Measurements from ENCODE around the gene MBTPS1. TPM values are rescaled to one million over a fixed set of nuclear protein-coding genes. Genes with fewer than 3 reads are reported as not detected.

Gene MBTPS1
- total and polyA plus RNA-seq, 12 donors: 61.5 to 132 (median 83.6) TPM

DNA sequence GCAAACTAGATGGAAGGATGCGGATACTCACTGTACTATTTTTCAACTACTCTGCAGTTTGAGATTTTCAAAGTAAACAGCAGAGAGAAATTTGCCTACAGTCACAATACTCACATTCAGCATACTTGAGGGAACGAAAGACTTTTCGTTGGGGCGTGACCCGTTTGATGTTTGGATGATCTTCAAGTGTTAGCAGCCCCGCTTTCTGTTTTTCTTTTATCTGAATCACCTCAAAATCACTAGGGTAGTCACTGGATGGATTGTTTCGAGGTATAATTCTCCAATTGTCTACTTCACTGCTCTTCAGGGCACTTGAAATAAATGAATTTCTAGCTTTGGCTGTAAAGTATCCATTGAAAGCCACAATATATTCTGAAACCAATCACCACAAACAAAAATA is 17.8 kb downstream of the MBTPS1 start:
- Histone ChIP-seq H3K4me3 (no peak overlapping the region), H3K36me3 (replicated peaks in 1 of 2) (peaks cover 0 to 55% of the 10 kb centered on the region in 2 donors), H3K27ac (no peak overlapping the region), H3K9me3 (replicated peaks in 1 of 3) (no peaks in the 10 kb centered on the region), H3K27me3 (no peaks in the 10 kb centered on the region), H3K4me1 (replicated peaks in 1 of 2) (peaks cover 0 to 10% of the 10 kb centered on the region in 2 donors)
- 88 to 95% (median 93%) methylated on average over 7 of the region's 7 CpGs for WGBS, 4 donors
- TF ChIP-seq, protein P1, sequence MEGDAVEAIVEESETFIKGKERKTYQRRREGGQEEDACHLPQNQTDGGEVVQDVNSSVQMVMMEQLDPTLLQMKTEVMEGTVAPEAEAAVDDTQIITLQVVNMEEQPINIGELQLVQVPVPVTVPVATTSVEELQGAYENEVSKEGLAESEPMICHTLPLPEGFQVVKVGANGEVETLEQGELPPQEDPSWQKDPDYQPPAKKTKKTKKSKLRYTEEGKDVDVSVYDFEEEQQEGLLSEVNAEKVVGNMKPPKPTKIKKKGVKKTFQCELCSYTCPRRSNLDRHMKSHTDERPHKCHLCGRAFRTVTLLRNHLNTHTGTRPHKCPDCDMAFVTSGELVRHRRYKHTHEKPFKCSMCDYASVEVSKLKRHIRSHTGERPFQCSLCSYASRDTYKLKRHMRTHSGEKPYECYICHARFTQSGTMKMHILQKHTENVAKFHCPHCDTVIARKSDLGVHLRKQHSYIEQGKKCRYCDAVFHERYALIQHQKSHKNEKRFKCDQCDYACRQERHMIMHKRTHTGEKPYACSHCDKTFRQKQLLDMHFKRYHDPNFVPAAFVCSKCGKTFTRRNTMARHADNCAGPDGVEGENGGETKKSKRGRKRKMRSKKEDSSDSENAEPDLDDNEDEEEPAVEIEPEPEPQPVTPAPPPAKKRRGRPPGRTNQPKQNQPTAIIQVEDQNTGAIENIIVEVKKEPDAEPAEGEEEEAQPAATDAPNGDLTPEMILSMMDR (IDR thresholded peaks at IDR 0.05): no peak
- intact Hi-C loops (cut with DNase I): no loop called here
- no peak for DNase-seq

DNA sequence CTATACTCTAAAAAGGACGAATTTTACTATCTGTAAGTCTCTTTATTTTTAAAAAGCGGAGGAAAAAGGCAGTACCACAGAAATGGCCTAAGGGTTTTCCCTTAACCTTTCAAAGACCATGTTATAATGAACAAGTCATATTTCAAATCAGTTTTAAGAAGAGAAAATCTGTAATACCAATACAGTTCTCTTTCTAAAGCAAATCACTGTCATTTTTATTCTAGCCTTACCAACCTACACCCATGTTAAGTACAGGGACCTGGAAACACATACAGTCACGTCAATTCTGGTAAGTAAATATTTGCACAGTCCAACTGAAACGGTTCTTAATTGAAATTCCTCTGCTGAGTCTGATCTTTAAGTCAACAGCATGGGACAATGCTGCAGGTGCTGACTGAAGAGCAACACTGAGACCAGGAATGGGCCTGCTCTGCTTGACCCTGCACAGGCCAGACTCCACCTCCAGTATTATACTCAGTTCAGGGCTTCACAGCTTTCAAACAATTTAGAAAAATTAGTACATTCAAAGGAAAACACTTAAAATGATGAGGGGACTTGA is 20.2 kb downstream of the MBTPS1 start:
- Histone ChIP-seq H3K27ac (no peak overlapping the region), H3K4me3 (no peak overlapping the region), H3K36me3 (replicated peaks in 1 of 2) (peaks cover 0 to 76% of the 10 kb centered on the region in 2 donors), H3K27me3 (no peaks in the 10 kb centered on the region), H3K4me1 (replicated peaks in 1 of 2) (peaks cover 0 to 7% of the 10 kb centered on the region in 2 donors), H3K9me3 (replicated peaks in 1 of 3) (no peaks in the 10 kb centered on the region)
- intact Hi-C loops (cut with DNase I): no loop called here
- no peak for TF ChIP-seq POLR2A (IDR thresholded peaks at IDR 0.05)
- TF ChIP-seq, protein P1 (IDR thresholded peaks at IDR 0.05): no peak
- 78 to 82% (median 80%) methylated on average over 4 of the region's 4 CpGs for whole genome bisulfite sequencing, 4 donors
- peak in 1 of 7 donors; percentile 8 for DNase-seq

DNA sequence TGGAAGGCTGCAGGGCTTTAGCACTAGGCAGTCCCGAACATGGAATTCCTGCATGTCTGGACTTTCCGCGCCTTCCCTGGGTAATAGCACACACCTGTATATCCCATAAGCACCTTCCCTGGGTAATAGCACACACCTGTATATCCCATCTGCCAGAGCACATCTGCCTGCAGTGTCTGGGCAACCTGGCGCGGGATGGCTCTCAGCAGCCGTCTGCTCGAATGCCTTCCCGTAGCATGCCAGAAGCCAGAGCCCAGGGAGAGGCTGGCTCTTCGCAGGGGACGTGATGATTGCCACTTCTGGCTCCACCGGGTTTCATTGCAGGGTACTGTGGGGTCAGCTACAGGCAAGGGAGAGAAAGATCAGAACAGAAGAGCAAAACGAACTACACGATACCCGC is 21.3 kb downstream of the MBTPS1 start:
- no peak for DNase-seq
- no peaks in the 10 kb centered on the region for H3K27me3 ChIP-seq
- WGBS, 4 donors: 91 to 95% (median 93%) methylated on average over 14 of the region's 14 CpGs
- H3K27ac ChIP-seq: no peak overlapping the region
- H3K4me1 ChIP-seq (replicated peaks in 1 of 2): peaks cover 0 to 7% of the 10 kb centered on the region in 2 donors
- H3K4me3 ChIP-seq: no peak overlapping the region
- H3K36me3 ChIP-seq (replicated peaks in 1 of 2): peaks cover 0 to 77% of the 10 kb centered on the region in 2 donors
- no peak for TF ChIP-seq POLR2A (IDR thresholded peaks at IDR 0.05)
- TF ChIP-seq, protein P1 (IDR thresholded peaks at IDR 0.05): no peak
- no peaks in the 10 kb centered on the region for H3K9me3 ChIP-seq (replicated peaks in 1 of 3)
- intact Hi-C loops (cut with DNase I): no loop called here

DNA sequence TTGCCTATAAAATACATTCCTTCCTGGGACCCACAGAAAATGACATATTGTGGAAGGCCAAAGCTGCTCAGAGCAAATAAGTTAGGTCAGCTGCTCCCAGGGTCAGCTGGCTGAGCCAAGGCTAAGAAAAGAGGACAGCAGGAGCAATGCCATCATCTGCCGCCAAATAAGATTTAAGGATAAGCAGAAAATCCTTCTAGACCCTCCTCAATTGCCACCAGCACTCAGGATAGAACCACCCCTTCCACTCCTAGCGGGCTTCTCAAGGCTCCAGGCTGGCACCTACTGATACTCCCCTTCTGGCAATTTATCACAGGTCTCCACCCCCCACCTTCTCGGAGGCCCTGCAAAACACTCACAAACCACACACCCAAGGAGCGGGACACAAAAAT is 22.9 kb downstream of the MBTPS1 start:
- Histone ChIP-seq H3K36me3 (replicated peaks in 1 of 2) (peaks cover 0 to 86% of the 10 kb centered on the region in 2 donors), H3K4me1 (replicated peaks in 1 of 2) (peaks cover 0 to 7% of the 10 kb centered on the region in 2 donors), H3K27ac (no peak overlapping the region), H3K27me3 (no peaks in the 10 kb centered on the region), H3K4me3 (no peak overlapping the region), H3K9me3 (replicated peaks in 1 of 3) (no peaks in the 10 kb centered on the region)
- WGBS, 4 donors: 63 to 80% (median 69%) methylated on average over 4 of the region's 4 CpGs
- intact Hi-C loops (cut with DNase I): no loop called here
- no peak for TF ChIP-seq POLR2A (IDR thresholded peaks at IDR 0.05)
- peak in 1 of 7 donors; percentile 40 for DNase-seq

Measured in adrenal gland (tissue), 12 donors.